Fibroblast of skin of left quadriceps (primary cell): ENCODE results near the gene KPNA1.
A peak's percentile ranks its signal among the peaks of the same experiment; 100 is the strongest.

Experiments
- DNase-seq, 2 experiments: peaks; one replicate each; pipeline ENCODE4 v3.0.0-alpha.2; 2013; ENCODE audit warnings: low read depth in 2 of 2

KPNA1 gene

DNA sequence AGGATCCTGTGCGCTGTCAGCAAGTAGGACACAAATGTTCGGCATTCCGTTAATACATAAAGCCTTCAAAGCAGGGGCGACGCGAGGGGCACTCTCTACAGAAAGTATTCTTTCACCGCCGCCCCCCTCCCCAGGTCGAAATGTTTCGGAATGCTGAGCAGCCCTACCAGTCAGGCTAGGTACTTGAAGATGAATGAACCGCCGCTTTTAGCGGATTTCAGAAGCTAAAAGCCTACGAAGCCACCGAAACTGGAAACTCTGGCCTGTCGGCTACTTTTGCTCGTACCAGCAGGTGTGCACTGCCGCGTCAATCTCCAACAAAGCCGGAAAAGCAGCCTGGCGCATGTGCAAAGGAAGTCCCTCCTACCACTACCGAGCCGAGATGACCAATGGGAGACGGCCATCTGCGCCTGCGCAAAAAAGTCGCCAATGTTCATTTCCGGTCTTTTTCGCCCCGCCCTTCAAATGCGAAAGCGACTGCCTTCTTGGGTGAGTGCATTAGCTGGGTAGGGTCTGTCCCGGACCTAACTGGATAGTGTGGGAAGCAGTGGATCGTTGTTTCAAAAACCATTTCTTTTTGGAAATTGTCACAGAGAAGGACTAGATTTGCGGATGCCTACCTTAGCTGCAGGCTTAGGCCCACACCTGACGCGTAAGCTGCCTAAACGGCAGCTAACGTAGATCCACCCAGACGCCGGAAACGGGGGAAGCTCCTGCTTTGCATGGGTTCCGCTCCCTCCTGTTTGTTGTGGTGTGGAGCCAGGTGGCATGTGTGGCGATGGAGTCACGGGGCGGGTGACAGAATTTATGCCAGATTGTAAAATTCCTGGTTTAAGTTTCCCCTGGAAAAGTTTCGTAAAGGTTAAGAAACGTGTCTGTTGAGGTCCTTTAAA lies 98.7 kb downstream of the KPNA1 start, which contains the start of gene WDR5B:
Gene WDR5B, minus strand, starts transcription at position 301 of the 893 bp plus-strand sequence. CDS start 534 bp downstream, outside the sequence.
- peak; percentile 94 to 96 for DNase-seq

DNA sequence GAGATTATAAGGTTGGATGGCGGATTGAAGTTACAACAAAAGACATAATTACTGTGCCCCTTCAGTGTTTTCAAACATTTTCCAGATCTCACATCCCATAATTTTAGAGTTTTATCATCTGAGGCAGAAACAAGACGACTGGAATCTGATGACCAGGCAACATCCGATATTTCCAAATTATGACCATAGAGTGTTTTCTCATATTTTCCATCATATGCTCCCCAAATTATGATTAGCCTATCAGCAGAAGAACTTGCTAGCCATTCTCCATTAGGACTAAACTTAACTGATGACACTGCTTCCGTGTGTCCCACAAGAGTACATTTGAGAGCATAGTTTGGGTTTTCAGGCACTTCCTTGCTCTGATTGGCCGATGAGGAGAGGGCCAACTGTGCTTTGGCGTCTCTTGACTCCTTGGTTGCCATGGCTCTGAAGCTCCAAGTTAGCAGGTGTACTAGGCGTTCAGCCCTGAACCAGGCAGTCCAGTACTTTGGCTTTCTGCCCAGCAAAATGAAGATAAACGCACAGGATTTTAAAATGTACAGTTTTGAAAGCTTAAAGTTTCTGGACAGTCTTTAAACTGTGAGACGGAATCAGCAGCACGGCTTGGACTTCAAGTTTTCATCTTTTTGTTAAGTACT lies 99.5 kb downstream of the KPNA1 start:
- no peak for DNase-seq

DNA sequence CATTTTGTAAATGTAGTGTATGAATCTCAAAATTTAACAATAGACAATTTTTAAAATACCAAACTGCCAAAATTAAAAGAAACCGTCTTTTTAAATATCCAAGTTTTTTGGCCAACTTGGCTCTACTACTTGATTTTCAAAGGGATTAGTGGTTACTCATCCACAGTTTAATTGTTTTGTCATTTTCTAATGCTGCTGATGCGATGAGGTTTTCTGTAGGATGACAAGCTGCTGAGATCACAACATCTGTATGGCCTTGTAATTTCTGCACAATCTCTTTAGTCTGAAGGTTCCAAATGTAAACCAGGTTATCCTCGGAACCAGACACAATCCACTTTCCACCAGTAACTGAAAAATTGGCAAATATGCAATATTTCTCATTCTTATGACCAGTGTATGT lies 100.3 kb downstream of the KPNA1 start:
- no peak for DNase-seq

DNA sequence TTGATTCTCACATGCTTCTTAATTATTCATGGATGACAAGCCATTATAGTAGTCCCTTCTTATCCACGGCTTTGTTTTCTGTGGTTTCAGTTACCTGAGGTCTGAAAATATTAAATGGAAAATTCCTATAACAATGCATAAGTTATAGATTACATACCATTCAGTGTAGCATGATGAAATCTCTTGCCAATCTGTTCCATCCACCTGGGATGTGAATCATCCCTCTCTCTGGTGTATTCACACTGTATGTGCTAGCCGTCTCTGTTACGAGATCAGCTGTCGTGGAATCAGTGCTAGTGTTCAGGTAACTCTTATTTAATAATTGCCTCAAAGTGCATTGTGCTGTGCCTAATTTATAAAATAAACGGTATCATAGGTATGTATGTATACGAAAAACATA lies 104.1 kb downstream of the KPNA1 start:
- no peak for DNase-seq

DNA sequence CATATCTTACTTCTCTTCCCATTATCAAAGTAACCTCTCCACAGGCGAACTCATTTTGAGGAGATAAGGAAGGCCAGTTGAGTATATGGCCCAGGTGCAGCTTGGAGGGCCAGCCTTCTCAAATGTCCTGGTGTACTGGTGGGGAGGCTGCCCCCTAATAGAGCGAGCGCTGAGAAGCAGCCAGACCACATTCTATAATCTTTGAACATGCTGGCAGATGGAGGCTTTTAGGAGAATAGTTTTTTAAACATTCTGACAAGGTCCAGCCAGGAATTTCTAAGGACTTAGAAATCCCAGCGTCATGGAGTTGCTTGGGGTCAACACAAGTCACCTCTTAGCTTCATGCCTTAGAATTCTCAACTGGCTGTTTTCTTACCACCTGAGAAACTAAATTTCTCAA lies 104.6 kb downstream of the KPNA1 start:
- no peak for DNase-seq

DNA sequence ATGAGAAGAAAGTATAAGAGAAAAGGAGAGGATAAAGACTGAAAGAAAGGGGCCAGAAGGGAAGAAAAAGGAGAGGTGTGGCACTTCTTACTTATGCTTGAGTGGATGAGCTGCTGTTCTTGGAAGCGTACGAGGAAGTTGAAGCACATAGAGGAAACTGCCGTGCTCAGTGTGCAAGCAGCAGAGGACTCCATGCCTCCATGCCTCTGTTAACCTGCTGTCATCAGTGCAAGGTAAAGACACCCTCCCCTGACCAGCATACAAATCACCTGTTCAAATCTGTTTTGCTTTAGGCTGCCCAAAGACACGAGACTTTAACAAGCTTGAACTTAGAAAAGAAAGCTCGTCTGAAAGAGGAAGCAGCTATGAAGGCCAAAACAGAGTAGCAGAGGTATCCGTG lies 105.3 kb downstream of the KPNA1 start:
- DNase-seq, result no peak

DNA sequence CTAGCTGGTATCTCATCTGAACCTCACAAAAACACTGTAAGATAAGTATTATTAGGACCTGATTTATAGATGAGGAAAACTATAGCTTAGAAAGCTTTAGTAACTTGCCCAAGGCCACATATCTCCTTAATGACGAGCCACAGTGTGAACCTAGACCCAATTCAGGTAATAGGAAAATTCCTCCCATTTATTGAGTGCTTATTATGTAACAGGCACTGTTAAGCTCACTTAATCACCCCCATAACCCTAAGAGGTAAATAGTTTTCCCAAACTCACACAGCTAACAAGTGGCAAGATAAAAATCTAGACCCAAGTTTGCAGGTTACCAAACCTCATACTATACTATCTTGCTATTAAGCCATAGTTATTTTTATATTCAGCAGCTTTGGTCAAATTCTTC lies 106.8 kb downstream of the KPNA1 start:
- no peak for DNase-seq

DNA sequence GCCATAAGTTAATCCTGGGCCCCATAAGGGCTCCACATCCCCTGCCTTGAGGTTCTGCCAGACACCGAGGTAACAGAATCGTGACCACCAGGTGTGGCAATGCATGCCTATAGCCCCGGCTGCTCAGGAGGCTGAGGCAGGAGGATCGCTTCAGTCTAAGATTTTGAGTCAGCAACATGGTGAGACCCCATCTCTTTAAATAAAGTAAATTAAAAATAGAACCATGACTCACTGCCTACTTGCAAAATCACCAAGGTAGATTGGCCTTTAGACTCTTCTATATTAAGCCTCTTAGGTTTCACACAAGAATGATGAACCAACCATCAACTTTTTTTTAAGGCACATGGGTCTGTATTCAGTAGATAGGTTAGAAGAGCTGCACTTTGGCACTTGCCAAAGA lies 108.5 kb downstream of the KPNA1 start:
- DNase-seq, result no peak

DNA sequence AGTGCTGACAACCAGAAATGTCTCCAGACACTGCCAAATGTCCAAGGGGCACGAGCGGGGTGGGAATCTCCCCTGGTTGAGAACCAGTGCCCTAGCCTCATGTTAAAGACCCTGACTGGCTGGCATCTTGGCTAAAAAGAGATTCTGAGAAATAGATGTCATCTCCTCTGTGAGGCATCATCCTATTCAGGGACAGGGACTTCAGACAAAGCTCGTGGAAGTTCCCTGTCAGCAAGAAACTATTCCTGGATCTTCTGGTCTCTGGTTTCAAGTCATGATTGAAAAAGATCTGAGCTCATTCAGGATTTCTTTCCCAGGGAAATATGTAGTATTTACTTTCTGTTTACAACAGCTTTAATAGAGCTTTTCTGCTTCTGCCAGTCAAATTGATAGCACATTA lies 109.7 kb downstream of the KPNA1 start:
- no peak for DNase-seq

DNA sequence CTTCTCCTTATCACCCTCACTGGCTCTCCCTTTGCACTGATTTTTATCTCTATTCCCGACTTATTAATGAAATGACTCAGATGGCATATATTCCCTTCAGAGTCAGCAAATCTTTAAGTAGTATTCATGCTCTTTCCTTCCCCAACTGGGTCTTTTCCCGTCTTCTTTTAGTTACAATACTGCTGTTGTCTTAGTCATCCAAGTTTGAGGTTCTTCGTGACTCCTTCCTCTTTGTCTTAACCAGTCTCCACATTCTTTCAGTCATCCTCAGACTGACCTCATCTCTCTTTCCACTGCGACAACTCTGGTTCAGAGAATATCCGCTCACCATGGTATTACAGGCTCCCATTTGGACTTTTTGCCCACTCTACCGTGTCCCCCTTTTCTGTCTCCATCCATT lies 111.2 kb downstream of the KPNA1 start:
- DNase-seq, result no peak

DNA sequence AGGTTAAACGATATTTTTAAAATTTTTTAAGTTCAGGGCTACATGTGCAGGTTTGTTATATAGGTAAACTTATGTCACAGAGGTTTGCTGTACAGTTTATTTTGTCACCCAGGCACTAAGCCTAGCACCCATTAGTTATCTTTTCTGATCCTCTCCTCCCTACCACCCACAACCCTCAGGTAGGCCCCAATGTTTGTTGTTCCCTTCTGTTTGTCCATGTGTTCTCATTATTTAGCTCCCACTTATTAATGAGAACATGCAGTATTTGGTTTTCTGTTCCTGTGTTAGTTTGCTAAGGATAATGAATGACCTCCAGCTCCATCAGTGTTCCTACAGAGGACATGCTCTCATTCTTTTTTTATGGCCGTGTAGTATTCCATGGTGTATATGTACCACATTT lies 115.8 kb downstream of the KPNA1 start:
- DNase-seq, result no peak

DNA sequence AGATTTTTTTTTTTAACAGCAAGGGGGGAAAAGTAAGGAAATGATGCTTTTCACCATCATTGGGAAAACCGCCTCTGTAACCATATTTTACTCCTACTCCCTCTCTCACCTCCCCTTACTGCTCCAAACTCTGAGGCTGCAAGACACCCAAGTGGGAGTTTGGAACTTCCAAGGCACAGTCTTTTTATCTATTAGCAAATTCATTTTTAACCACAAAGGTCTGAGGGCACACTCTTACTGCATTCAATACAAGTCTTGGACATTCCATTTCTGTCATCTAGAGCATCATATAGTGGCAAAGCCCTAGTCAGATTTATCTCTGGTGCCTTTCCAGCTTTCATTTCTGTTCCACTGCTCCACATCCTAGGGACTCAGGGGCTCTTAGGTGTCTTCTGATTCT lies 117.5 kb downstream of the KPNA1 start:
- DNase-seq, result no peak

DNA sequence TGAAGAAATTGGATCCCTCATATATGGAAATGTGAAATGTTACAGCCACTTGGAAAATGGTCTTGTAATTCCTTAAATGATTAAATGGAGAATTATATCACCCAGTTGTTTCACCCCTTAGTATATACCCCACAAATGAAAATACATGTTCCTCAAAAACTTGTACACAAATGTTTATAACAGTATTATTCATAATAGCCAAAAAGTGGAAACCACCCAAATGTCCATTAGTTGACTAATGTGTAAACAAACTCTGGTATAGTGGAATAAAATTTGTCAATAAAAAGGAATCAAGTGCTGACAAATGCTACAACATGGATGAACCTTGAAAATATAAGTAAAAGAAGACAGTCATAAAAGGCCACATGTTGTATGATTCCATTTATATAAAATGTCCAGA lies 118.2 kb downstream of the KPNA1 start:
- DNase-seq, result no peak

DNA sequence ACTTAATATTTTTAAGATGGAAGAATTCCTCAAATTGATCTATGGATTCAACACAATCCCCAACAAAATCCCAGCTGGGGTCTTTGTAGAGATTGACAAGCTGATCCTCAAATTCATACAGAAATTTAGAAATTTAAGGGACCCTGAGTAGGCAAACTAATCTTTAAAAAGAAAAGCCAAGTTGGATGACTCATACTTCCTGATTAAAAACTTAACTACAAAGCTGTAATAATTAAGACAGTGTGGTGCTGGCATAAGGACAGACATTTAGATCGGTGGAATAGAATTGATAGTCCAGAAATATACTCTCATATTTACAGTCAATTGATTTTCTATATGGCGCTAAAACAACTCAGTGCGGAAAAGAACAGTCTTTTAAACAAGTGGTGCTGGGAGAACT lies 119.2 kb downstream of the KPNA1 start:
- DNase-seq, result no peak

DNA sequence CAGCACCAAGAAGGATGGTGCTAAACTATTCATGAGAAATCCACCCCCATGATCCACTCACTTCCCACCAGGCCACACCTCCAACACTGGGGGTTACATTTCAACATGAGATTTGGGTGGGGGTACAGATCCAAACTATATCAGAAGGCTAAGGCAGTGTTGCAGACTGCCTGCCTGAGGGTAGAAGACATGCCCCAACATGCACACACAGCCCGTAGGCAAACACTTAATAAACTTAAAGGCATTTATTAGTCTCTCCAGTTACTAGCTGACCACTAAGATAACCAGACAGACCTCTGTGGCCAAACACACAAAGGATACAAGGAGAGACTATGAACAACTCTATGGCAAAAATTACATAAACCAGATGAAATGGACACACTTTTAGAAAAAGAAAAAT lies 120.6 kb downstream of the KPNA1 start:
- DNase-seq, result no peak

DNA sequence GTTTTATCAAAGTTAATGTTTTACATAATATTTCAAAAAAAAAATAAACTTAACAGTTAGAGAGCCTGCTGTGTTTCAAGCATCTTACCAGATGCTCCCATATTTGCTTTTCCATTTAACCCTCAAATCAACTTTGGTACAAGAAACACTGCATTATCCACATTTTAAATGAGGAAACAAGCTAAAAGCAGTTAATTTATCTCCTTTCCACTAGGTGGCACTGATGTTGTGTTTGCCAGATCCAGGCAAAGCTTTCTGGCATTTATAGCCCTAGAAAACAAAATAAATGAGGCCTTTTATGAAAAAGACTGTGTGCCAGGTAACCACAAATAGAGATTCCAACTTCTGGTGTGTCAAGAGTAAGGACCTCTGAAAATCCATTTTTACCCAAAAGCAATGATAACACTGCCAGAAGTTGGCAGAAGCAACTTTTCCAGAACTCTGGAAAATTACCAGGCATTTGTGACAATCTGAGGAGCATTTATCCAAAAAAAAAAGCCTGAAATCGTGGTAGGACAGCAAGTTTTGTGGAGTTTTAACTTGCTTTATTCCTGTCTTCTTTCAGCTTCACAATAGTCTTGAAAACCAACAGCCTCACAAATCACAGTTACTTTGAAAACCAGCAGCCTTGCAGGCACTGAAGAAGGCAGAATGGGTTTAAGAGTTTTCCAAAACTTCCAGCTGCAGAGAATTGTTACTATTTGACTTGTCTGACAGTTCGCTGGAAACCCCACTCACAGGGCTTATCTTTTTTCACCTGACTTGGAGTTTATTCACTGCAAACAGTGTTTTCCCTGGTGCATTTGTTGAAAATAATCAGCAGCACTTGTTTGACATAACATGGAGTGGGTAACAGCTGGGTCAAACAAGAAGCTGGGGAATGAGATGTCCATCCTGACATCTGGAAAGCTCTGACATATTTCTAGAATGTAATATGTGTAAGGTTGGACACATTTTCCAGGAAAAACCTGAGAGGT lies 121.6 kb downstream of the KPNA1 start:
- DNase-seq, result peak in 1 of 2 experiments; percentile 24

DNA sequence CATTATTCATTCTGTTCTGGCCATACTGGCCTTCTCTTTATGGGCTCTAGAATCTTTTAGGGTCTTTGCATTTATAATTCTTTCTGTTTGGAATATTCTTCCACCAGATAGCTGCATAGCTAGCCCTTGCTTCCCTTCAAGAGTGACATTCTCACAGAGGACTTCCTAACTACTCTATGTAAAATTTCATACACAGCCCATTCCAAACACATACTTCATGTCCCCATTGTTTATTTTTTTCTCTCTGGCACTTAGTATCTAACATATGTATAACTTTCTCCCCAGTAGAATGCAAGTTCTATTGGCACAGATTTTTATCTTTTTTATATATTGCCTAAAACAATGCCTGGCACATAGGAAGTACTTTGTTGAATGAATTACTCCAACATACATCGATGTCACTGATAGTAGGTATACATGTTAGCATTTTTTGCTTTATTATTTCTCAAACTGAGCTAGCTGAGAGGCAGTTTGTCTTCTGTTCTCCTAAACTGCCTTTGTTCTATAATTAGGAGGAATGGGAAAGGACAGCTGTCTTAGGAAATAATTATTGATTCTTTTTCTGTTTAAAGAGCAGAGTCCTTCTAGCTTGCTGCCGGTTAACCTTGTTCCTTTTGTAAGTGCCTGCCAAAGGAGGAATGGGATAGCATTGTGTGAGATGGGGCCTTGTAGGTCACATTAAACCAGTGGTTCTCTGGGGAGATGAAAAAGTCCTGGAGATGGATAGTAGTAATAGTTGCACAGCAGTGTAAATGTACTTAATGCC lies 122.9 kb downstream of the KPNA1 start:
- no peak for DNase-seq

DNA sequence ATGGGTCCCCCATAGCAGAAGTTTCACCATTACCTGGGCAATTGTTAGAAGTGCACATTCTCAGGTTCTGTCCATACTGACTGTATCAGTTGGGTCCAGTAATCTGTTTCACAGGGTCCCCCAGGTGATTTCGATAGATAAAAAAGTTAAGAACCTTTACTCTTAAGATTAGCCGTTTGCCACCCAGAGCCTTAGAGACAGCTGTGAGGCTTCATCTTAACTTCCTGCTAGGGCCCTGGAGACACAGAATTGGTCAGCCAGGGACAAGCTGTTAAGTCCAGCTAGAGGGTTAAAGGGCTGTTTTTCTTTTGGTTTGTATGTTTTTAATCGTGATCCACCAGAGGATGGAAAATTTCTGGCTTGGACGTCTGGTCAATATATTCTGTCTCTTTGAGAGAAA lies 124.1 kb downstream of the KPNA1 start:
- DNase-seq, result no peak

DNA sequence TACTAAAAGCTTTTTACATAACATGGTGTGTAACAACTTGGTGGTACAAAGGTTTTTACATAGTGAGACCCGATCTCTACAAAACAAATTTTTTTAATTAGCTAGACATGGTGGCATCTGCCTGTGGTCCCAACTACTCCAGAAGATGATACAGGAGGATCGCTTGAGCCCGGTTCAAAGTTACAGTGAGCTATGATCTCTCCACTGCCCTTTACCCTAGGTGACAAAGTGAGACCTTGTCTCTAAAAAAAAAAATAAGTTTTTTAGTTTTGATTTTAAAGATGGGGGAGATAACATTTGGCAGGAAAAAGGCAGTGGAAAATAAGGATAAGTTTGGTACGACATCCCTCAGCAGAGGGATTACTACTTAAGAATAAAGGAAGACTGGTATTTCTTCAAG lies 124.8 kb downstream of the KPNA1 start:
- DNase-seq, result no peak

DNA sequence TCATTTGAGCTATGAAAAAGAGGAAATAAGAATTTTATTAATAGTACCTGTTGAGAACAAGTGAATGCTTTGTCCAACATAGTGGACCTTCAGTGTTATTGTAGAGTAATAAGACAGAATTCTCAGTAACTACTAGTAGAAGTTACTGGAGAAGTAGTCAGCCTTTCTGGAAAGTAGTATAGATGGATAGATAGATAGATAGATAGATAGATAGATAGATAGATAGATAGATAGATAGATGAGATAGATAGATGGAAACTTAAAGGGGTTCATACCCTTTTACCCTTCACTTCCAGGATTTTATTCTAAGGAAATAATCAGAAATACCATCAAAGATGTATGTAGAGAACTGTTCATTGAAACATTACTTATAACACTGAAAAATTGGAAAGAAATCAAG lies 125.5 kb downstream of the KPNA1 start:
- DNase-seq, result no peak

DNA sequence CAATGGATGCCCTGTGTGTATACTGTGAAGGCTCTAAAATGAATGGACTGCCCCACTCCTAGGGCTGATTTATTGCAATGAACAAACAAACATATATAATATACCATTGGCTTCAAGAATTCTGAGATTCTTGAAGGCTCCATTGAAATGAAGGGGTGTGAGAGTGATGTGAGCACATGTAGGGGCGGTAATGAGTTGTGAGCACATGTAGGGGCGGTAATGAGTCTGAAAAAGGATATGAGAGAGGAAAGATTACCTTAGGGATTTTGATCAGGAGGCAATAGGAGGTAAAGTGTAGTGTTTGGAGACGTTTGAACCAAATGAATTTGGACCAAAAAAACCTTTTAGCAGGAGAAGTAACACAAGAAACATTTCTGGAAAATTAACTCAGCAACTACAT lies 127.0 kb downstream of the KPNA1 start:
- no peak for DNase-seq
